GM13976 (cell line): ENCODE measurements around the gene SPATC1L.

Experiments used
- DNase-seq: peaks from one replicate; pipeline ENCODE4 v3.0.0; 2012; ENCODE audit warnings: low spot score
- in situ Hi-C: fragments of 300-500 bp; cut with MboI; formaldehyde crosslinking; loops from one replicate; pipeline ENCODE4 v1.12.0; 2022; ENCODE audit warnings: low sequenced_read_pairs, mixed read lengths, inconsistent platforms; ENCODE audit not compliant: unreplicated experiment
- TF ChIP-seq, protein P1 (sequence below): IDR thresholded peaks from 2 replicates; pipeline ENCODE4 v1.5.1; 2012; ENCODE audit warnings: borderline replicate concordance, mild to moderate bottlenecking; ENCODE audit not compliant: insufficient read depth; ENCODE audit errors: extremely low read depth, missing control alignments, control extremely low read depth

Gene SPATC1L

DNA sequence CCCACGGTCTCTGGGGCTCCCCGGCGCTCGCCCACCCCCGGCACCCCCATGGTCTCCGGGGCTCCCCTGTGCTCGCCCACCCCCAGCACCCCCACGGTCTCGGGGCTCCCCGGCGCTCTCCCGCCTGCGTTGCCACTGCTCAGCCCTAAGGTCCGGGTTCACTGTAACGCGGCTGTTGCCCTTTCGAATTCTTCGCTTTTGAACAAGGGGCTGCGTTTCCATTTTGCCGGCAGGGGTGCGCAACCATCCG lies 23.7 kb downstream of the SPATC1L start:
- no peak for DNase-seq
- in situ Hi-C loops, result no loop called here
- TF ChIP-seq, protein P1, sequence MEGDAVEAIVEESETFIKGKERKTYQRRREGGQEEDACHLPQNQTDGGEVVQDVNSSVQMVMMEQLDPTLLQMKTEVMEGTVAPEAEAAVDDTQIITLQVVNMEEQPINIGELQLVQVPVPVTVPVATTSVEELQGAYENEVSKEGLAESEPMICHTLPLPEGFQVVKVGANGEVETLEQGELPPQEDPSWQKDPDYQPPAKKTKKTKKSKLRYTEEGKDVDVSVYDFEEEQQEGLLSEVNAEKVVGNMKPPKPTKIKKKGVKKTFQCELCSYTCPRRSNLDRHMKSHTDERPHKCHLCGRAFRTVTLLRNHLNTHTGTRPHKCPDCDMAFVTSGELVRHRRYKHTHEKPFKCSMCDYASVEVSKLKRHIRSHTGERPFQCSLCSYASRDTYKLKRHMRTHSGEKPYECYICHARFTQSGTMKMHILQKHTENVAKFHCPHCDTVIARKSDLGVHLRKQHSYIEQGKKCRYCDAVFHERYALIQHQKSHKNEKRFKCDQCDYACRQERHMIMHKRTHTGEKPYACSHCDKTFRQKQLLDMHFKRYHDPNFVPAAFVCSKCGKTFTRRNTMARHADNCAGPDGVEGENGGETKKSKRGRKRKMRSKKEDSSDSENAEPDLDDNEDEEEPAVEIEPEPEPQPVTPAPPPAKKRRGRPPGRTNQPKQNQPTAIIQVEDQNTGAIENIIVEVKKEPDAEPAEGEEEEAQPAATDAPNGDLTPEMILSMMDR, result no peak

GRCh38 chr21:46159841-46160656 lies 24.2 kb downstream of the SPATC1L start:
- TF ChIP-seq, protein P1, result no peak
- in situ Hi-C loops, result no loop called here
- DNase-seq, result no peak

- DNase-seq, result no peak
- in situ Hi-C loops, result no loop called here
- TF ChIP-seq, protein P1, result no peak
Measured at GRCh38 chr21:46159390-46159789, 24.9 kb downstream of the SPATC1L start.

- in situ Hi-C loops, result no loop called here
- TF ChIP-seq, protein P1, result no peak
- DNase-seq, result no peak
Measured at GRCh38 chr21:46158666-46159300, 25.5 kb downstream of the SPATC1L start.

DNA sequence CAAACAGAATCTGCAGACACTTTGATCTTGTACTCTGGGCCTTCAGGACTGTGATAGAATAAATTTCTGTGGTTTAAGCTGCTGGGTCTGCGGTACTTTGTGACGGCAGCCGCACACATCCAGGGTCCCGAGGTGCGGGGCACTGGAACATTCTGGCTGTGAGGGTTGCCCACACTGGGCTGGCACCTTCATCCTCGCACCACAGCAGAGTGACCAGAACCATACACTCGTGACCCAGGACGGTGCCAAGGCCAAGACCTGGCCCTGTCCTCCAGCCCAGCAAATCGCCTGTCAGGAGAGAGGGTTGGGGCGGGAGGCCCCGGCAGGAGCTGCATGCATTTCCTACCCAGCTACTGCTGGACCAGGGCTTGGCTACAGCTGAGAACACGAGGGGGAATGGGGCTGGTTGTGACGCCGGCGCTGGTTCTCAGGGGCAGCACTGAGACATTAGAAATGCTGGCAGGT lies 26.2 kb downstream of the SPATC1L start:
- in situ Hi-C loops, result no loop called here
- no peak for DNase-seq
- TF ChIP-seq, protein P1, result no peak

DNA sequence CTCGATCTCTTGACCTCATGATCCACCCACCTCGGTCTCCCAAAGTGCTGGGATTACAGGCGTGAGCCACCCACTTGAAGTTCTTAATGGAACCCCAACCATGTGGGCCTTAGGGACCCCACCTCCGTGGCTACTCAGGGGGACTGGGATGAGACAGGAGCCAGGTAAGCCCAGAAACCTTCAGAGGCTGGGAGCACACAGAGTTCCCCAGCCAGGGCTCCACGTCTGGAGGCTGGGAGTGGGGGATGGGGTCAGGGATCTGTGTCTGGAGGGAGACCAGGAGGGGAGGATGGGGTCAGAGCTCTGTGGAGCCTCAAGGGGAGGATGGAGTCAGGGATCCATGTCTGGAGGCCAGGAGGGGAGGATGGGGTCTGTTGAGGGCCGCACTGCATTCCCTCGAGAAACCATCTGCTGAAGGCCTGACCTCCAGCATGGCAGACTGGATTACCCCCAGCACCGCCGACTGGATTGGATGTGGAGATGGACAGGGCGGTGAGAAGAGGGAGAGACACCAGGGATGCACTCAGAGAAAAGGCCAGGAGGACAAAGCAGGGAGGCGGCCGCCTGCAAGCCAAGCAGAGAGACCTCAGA lies 26.8 kb downstream of the SPATC1L start:
- TF ChIP-seq, protein P1, result no peak
- no peak for DNase-seq
- in situ Hi-C loops, result no loop called here
